HG03139 (cell line): Measurements from ENCODE around the gene LIN7C.
"Not testable (repeated sequence)": the region's sequence is repeated elsewhere in the genome, so short reads cannot be mapped to it uniquely, and the experiment has no call there.

Source experiments
- ATAC-seq: cut with Tn5 transposase; IDR thresholded peaks from one replicate; pipeline ENCODE4 v1.9.1; 2021; ENCODE audit not compliant: unreplicated experiment

The LIN7C gene

GRCh38 chr11:27506200-27507182 is at the start of gene LIN7C:
LIN7C (minus strand) TSS chr11:27506769; CDS start chr11:27506752, 17 bp downstream.
- ATAC-seq: peak; percentile 92

DNA sequence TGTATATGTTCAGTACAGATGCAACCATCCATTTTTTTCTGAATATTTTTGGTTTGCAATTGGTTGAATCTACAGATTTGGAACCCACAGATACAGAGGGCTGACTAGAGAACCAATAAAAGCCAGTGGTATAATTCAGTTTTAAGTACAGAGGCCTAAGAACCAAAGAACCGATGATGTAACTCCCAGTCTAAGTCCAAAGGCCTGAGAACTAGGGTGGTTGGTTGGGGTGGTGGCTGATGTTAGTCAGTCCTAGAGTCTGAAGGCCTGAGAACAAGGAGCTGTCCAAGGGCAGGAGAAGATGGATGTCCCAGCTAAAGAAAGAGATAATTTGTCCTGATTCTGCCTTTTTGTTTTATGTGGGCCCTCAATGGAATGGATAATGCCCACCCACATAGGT is 48.7 kb upstream of the LIN7C start:
- no peak for ATAC-seq

DNA sequence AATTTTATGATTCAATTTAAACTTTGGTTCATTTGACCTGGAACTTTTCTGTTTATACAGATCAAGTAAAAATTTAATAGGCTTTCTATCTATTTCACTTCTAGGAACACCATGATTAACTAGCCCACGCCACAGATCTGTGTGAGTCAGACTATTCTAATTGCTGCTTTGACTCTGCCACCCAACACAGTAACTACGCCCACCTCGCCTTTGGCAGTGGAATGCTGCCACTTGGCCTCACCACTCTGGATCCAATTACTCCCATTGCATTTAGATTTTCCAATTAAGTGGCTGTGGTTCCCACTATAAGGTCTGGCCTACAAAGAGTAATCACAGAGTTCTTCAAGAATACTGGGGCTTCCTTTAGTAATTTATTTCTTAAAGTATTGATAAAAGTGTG is 46.6 kb upstream of the LIN7C start:
- no peak for ATAC-seq

DNA sequence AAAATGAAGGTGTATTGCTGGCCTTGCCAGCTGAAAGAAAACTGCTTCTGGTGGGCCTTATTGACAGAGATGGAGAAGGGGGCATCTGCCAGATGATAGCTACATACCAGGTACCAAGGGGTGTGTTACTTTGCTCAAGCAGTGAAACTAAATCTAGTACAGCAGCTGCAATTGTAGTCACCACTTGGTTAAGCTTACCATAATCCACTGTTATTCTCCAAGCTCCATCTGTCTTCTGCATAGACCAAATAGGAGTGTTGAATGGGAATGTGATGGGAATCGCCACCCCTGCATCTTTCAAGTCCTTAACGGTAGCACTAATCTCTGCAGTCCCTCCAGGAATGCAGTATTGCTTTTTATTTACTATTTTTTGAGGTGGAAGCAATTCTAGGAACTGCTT is 45.8 kb upstream of the LIN7C start:
- no peak for ATAC-seq

- no peak for ATAC-seq
Observed at GRCh38 chr11:27551127-27551526, 44.6 kb upstream of the LIN7C start.

DNA sequence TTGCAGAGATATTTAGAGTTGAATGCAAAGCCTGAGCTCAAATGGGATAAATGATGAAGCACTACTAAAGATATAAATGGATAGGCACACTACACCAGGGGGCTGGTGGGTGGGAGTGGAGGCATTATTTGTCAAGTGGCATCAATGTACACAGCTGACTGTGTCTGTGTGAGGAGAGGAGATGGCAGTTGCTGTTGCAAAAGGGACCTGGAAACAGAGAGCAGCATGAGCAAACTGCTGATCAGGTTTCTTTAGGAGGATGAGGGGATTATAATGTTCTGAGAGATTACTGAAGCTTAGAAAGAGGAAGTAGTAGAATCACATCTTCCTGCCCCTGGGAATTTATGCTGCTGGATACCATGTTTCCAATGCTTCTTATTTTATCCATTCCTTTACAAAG is 39.4 kb upstream of the LIN7C start:
- ATAC-seq: no peak

DNA sequence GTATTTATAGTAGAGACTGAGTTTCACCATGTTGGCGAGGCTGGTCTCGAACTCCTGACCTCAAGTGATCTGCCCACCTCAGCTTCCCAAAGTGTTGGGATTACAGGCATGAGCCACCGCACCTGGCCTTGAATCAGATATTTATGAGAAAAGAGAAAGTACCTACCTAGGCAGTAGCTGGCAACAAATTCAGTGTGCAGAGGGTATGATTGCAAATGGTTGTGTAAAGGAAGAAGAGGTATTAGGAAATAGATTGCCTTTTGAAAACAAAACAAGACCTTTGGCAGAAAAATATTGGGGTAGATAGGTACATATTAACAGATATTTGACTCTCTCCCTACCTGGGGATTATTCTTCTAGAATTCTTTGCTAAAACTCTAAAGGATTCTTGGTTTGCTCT is 38.5 kb upstream of the LIN7C start:
- ATAC-seq: no peak

DNA sequence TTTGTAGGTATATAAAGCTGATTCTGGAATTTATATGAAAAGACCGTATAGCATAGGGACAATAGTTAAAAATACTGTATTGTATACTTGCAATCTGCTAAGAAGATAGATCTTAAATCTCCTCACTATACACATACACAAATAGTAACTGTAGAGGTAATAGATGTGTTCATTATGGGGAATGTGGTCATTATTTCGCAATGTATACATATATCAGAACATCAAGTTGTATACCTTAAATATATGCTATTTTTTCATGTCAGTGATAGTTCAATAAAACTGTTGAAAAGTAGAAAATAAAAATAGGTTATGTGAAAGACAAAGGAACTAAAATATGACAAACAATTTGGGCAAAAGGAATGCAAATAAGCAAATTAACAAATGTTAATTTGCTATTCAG is 35.2 kb upstream of the LIN7C start:
- ATAC-seq: no peak

DNA sequence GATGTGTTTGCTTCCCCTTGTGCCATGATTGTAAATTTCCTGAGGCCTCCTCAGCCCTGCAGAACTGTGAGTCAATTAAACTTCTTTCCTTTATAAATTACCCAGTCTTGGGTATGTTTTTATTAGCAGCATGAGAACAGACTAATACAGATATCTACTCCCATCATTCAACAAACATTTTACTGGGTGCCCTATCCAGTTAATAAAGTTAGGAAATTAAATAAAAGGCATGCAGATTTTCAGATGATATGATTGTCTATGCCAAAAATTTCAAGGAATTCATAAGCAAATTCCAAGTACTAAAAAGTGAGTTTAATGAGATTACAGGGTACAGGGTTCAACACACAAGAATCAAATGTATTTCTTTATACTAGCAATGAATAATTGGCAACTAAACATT is 33.5 kb upstream of the LIN7C start:
- no peak for ATAC-seq

DNA sequence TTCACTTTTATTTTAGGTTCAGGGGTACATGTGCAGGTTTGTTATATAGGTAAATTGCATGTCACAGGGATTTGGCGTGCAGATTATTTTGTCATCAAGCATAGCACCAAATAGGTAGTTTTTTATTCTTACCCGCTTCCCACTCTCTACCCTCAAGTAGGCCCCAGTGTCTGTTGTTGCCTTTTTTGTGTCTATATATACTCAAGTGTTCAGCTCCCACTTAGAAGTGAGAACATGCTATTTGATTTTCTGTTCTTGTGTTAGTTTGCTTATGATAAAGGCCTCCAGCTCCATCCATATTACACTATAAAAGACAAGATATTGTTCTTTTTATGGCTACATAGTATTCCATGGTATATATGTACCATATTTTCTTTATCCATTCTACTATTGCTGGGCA is 28.5 kb upstream of the LIN7C start:
- ATAC-seq: no peak

DNA sequence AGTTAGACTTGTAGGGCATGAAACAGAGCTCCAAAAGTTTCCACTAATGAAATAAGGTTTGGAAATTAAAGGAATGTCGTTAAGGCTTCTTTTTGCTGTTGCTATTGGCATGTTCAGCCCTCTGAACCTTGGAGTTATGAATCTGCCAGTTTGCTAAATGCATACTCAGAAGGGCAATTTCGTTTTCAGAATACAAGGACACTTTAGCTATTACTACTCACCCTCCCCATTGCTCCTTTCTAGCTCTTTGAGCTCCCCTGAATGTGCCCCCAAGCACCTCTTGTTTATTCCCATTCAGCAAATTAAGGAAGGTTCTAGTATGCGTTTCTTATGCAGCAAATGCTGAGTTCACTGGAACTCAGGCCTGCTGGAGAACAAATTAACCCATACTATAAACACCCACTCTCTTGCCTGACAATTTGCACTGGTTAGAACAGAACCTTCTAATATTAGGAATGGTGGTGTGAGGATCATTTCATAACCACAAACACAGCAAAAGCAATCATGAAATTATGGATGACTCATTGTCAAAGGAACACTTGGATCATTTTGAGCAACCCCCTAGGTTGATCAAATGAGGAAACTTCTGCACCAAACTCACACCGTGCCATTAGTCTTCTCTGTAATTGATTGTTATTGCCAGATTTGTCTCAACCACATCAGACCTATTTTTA is 26.2 kb upstream of the LIN7C start:
- no peak for ATAC-seq

DNA sequence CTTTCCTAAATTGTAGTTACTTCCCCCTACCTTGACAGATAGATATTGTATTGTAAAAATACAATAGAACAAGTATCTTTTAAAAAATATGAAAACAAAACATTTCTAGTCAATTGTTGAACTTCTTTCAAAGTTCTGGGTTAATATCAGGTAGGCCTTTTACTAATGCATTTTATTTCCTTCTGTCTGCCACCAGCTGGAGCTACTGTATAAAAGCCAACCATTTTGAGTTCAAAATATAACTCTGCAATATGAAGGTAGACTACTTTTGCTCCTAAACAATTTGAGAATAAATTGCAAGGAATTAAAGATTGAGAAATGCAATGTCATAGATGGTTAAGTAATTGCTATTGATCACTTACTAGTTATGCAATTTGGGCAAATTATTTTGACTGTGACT is 22.1 kb upstream of the LIN7C start:
- no peak for ATAC-seq

DNA sequence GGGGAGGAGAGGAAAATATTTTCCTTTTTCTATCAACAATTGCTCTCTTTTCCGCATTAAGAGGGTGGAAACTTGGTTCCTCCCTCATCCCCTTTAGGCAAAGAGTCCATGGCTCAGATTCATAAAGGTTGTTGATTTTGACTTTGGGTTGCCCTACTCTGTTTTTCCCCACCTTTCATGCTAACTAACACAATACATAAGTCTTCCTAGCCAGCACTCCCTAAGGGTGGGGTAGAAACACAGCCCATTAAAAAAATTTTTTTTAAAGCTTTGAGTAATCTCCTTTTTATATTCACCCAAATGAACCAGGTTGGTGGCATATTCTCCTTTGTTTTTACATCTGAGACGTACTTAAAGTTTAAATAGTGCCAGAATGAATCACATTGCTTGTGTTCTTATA is 20.0 kb upstream of the LIN7C start:
- no peak for ATAC-seq

DNA sequence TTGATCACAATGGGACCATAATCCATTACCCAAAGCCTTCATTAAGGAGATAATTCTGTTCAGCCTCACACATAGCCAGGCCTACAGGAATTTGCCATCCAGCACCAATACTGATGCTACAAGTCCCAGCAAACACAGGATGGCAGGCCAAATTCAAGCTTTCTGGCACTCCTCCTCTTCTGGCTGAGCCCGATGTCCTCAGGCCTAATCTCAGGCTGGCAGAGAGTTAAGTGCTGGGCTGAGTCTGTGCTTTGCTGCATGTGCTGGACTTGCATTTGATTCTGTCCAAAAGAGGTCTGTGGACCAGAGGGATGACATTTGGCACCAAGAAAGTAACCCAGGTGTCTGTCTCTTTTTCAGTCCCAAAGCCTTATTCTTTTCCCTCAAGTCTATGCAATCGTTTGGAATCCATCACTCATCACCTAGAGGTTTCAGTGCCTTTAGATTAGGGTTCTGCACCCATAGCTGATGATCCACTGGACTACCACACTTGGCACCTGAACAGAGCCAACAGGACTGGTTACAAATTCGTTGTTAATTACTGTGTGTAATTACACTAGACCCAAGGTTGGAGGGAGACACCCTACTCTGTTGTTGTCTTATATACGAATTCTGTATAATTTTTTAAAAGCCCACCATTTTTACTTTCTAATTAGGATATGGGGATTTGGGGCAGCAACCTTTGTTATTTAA is 19.4 kb upstream of the LIN7C start:
- no peak for ATAC-seq

DNA sequence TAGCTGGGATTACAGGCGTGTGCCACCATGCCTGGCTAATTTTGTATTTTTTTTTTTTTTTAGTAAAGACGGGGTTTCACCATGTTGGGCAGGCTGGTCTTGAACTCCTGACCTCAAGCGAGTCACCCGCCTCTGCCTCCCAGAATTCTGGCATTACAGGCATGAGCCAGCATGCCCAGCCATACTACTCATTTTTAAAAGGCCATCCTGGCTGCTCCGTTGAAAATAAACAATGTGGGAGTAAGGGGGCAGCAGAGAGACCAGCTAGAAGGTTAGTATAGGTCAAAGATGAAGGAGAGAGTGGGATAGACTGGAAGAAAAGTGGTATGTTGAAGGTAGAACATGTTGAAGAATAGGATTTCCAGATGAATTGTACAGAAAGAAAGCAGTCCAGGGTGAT is 17.6 kb upstream of the LIN7C start:
- ATAC-seq: no peak

GRCh38 chr11:27520226-27520625 is 13.7 kb upstream of the LIN7C start:
- ATAC-seq: no peak

GRCh38 chr11:27518518-27518917 is 11.9 kb upstream of the LIN7C start:
- no peak for ATAC-seq

DNA sequence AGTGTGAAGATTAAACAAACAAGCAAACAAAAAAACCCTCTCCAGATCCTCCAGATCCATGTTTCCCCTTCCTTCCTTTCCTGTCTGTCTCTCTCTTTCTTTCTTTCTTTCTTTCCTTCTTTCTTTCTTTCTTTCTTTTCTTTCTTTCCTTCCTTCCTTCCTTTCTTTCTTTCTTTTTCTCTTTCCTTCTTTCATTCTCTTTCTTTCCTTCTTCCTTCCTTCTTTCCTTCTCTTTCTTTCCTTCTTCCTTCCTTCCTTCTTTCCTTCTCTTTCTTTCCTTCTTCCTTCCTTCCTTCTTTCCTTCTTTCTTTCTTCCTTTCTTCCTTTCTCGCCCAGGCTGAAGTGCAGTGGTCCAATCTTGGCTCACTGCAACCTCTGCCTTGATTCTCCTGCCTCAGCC is 10.9 kb upstream of the LIN7C start:
- ATAC-seq: not testable (repeated sequence)

DNA sequence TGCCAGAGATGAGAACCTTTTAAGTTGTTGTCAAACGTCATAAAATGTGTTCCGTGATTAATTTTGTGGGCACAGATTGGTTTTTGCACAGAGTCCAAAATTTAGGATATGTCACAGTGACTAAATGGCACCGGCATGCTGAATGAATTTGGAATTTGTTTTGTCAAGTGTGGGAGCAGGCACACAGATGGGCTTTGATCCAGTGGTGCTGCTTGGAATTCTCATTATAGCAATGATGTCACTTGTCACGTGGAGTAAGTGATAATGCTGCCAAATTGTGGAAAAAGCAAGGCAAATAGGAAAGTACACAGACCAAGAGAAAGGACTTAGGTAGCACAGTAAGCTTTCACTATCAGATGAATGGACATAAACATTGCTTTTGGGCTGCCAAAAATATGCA is 8.0 kb upstream of the LIN7C start:
- no peak for ATAC-seq

DNA sequence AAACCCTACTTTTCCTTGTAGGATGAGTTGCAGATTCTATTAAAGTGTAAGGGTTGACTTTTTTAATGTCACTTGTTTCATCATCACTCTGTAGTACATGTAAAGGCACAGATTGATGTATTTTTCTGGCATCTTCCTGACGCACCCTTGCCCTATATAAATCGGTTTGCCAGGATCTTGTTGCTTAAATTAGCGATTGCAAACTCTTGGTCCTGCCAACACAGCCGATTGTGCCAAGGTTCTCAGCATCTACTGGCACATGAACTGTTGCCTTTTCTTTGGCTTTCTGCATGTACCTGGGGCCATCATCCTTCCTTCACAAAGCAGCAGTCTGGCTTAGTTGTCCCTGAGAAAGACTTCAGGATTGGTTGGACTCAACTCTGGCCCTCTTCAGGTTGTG is 7.5 kb upstream of the LIN7C start:
- ATAC-seq: no peak

GRCh38 chr11:27513389-27513788 is 6.8 kb upstream of the LIN7C start:
- ATAC-seq: no peak

DNA sequence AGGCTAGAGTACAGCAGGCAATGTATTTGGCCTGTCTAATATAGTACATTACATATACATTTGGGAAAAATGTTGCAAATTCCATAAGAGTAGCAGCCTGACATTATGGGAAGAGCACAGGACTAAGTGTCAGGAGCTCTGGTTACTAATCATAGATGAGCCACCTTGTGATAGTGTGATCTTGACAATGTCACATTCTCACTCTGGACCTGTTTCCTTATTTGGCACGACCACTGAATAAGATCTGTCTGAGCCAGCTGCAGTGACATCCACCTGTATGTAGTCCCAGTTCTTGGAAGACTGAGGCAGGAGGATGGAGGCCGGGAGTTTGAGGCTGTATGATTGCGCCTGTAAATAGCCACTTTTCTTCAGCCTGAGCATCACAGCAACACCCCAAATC is 5.7 kb upstream of the LIN7C start:
- ATAC-seq: no peak
